Smooth muscle cell (in vitro differentiated cells): ENCODE data around the gene SRSF7. TPM values are rescaled to one million over a fixed set of nuclear protein-coding genes. Genes with fewer than 3 reads are reported as not detected.
"Not testable (repeated sequence)": the region's sequence is repeated elsewhere in the genome, so short reads cannot be mapped to it uniquely, and the experiment has no call there.

Source experiments
- DNase-seq: peaks from one replicate; lab custom pipeline; 2025; ENCODE audit not compliant: unreplicated experiment; lab: John Stamatoyannopoulos, UW
- H2AFZ ChIP-seq: fragments of 200-600 bp; sonication (generic); 2 replicates; pipeline ENCODE4 v1.6.0; 2016; ENCODE audit warnings: antibody characterized with exemption, low read depth, mild to moderate bottlenecking
- H3F3A ChIP-seq: fragments of 200-600 bp; sonication (generic); 2 replicates; pipeline ENCODE4 v1.6.0; 2017; ENCODE audit warnings: antibody characterized with exemption, low read depth
- H3K27ac ChIP-seq: fragments of 200-600 bp; sonication (generic); 2 replicates; pipeline ENCODE4 v1.5.1; 2016; ENCODE audit warnings: low read depth, mild to moderate bottlenecking
- H3K27me3 ChIP-seq: fragments of 200-600 bp; sonication (generic); 2 replicates; pipeline ENCODE4 v1.6.1; 2016; ENCODE audit warnings: low read depth, mild to moderate bottlenecking
- H3K36me3 ChIP-seq: fragments of 200-600 bp; sonication (generic); 2 replicates; pipeline ENCODE4 v1.5.1; 2016; ENCODE audit warnings: low read depth
- H3K4me1 ChIP-seq: fragments of 200-600 bp; sonication (generic); 2 replicates; pipeline ENCODE4 v1.5.1; 2016; ENCODE audit warnings: low read depth
- H3K4me2 ChIP-seq: fragments of 200-600 bp; sonication (generic); 2 replicates; pipeline ENCODE4 v1.6.0; 2016; ENCODE audit warnings: mild to moderate bottlenecking
- H3K4me3 ChIP-seq: fragments of 200-600 bp; sonication (generic); 2 replicates; pipeline ENCODE4 v1.5.1; 2016; ENCODE audit warnings: mild to moderate bottlenecking
- H3K79me2 ChIP-seq: fragments of 200-600 bp; sonication (generic); 2 replicates; pipeline ENCODE4 v1.6.0; 2016; ENCODE audit warnings: low read depth, mild to moderate bottlenecking
- H3K9ac ChIP-seq: fragments of 200-600 bp; sonication (generic); 2 replicates; pipeline ENCODE4 v1.6.0; 2016; ENCODE audit warnings: low read depth
- H3K9me3 ChIP-seq: fragments of 200-600 bp; sonication (generic); replicated peaks from 2 replicates; pipeline ENCODE4 v1.5.1; 2016; ENCODE audit warnings: low read depth
- H4K20me1 ChIP-seq: fragments of 200-600 bp; sonication (generic); 2 replicates; pipeline ENCODE4 v1.6.0; 2016; ENCODE audit warnings: low read depth
- WGBS: methylation state at CpG from one replicate; pipeline ENCODE4 v1.1.7; 2016; ENCODE audit warnings: low lambda C conversion rate; 5-methylcytosine and 5-hydroxymethylcytosine counted together
- polyA plus RNA-seq: library from polyadenylated mRNA; unstranded; fragments of >200 nt; fragmentation: Nextera tagmentation; extraction: Ambion mirVana; gene quantifications from 2 replicates; pipeline ENCODE4 v1.2.1, GENCODE V29; 2016
- total RNA-seq: library from RNA; depleted of rRNA; stranded (reverse); fragments of >200 nt; gene quantifications from 2 replicates; pipeline ENCODE4 v1.2.3, GENCODE V29; 2014
- TF ChIP-seq, protein P1 (sequence below): fragments of 200-600 bp; sonication (generic); IDR thresholded peaks from 2 replicates; pipeline ENCODE4 v1.5.1; 2017; ENCODE audit warnings: borderline replicate concordance, mild to moderate bottlenecking, antibody characterized with exemption; ENCODE audit not compliant: insufficient read depth, poor library complexity, severe bottlenecking

Gene SRSF7
- total RNA-seq (92.5 and 122 TPM in 2 replicates), polyA plus RNA-seq (102 and 107 TPM in 2 replicates)

DNA sequence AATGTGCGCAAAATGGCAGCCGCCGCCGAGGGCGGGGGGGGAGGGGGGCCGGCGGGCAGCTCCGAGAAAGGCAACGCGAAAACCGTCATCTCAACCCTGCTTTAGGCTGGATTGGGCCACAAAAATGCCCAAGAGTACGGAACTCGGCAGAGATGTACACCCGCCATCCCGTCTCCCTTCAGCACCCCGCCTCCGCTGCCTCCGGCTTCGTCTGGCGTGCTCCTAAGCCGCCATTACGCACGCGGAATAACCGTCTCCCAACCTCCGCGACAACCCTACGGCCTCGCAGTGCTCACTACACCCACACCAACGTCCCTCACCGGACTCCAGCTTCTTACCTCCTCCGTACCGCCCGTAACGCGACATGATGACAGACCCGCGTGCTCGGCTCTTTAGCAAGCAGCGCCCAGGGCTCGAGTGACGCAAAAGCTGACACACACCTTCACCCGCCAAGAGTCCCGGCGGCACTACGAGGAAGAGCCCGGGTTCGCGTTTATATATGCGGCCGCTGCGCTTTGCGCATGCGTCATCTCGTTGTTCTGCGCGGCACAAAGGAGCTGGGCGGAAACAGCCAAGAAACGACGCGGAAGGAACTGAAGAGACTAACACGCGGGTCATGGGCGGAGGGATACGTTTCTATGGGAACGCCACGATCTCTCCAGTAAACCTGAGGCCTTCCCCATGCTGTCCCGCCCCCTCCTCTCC, at the start of gene SRSF7:
SRSF7 (minus strand) TSS at position 471 of the 705 bp plus-strand sequence; CDS start at position 366, 105 bp downstream.
- H3K4me1 ChIP-seq = peaks cover 36% of the 10 kb centered on the region
- peaks cover 24% of the 10 kb centered on the region for H3F3A ChIP-seq
- no peaks in the 10 kb centered on the region for H3K9me3 ChIP-seq
- under 1% methylated on average over 65 of the region's 68 CpGs for WGBS
- H4K20me1 ChIP-seq = peaks cover 46% of the 10 kb centered on the region
- peaks cover 25% of the 10 kb centered on the region for H3K36me3 ChIP-seq
- peak; percentile 95 for DNase-seq
- peaks cover 49% of the 10 kb centered on the region for H3K79me2 ChIP-seq
- H3K4me2 ChIP-seq = peak within 1 kb of the TSS; percentile 98
- peak within 1 kb of the TSS; percentile 96 for H3K9ac ChIP-seq
- TF ChIP-seq, protein P1, sequence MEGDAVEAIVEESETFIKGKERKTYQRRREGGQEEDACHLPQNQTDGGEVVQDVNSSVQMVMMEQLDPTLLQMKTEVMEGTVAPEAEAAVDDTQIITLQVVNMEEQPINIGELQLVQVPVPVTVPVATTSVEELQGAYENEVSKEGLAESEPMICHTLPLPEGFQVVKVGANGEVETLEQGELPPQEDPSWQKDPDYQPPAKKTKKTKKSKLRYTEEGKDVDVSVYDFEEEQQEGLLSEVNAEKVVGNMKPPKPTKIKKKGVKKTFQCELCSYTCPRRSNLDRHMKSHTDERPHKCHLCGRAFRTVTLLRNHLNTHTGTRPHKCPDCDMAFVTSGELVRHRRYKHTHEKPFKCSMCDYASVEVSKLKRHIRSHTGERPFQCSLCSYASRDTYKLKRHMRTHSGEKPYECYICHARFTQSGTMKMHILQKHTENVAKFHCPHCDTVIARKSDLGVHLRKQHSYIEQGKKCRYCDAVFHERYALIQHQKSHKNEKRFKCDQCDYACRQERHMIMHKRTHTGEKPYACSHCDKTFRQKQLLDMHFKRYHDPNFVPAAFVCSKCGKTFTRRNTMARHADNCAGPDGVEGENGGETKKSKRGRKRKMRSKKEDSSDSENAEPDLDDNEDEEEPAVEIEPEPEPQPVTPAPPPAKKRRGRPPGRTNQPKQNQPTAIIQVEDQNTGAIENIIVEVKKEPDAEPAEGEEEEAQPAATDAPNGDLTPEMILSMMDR = no peak
- no peaks in the 10 kb centered on the region for H3K27me3 ChIP-seq
- peak within 1 kb of the TSS; percentile 100 for H3K4me3 ChIP-seq
- peak within 1 kb of the TSS; percentile 97 for H3K27ac ChIP-seq
- peak within 1 kb of the TSS; percentile 93 for H2AFZ ChIP-seq

DNA sequence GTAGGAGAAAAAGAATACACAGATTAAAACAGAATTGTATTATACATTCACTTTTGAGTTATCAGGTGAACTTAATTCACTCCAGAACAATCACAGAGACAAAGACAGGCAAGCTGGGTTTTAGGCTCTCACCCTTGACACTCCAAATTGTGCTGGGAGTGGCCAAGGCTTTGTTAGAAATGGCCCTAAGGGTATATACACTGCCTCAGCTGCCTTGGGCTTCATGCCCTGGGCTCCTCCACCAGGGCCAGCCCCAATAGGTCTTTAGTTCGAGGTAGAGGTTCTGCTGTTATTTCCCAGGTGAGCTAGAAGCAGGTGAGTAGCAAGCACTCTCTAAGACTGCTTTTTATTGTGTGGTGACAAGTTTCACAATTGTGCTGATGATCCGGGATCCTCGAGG, 46.8 kb upstream of the SRSF7 start:
- Histone ChIP-seq H4K20me1 (no peaks in the 10 kb centered on the region), H3K9ac (no peak overlapping the region), H2AFZ (no peak overlapping the region), H3K36me3 (peaks cover 3% of the 10 kb centered on the region), H3K4me3 (no peak overlapping the region), H3K79me2 (no peaks in the 10 kb centered on the region), H3K9me3 (no peaks in the 10 kb centered on the region), H3K4me2 (no peak overlapping the region), H3K4me1 (no peaks in the 10 kb centered on the region), H3F3A (no peaks in the 10 kb centered on the region), H3K27me3 (no peaks in the 10 kb centered on the region), H3K27ac (peak overlapping the region; percentile 2)
- WGBS = 90% methylated on average over 3 of the region's 3 CpGs
- no peak for DNase-seq
- TF ChIP-seq, protein P1 = no peak

DNA sequence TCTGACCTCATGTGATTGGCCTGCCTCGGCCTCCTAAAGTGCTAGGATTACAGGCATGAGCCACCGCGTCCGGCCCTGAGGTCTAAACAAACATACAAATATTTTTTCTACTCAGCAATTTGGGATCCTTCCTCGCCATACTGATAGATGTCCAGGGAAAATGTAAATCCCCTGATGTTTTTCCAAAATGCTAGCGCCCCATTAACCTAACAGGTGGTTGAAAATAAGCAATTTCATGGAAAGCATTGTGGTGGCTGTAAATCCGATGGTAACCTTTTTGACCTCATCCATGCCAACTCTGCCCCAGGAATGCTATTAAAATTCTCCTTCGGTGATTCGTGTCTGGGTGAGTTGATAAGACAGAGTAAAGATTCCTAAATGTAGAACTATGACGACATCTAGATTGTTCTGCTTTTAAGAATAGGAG, 46.1 kb upstream of the SRSF7 start:
- no peaks in the 10 kb centered on the region for H4K20me1 ChIP-seq
- H3K79me2 ChIP-seq = no peaks in the 10 kb centered on the region
- no peaks in the 10 kb centered on the region for H3K4me1 ChIP-seq
- no peak for DNase-seq
- no peak overlapping the region for H3K9ac ChIP-seq
- no peak overlapping the region for H3K4me3 ChIP-seq
- peaks cover 3% of the 10 kb centered on the region for H3K36me3 ChIP-seq
- TF ChIP-seq, protein P1 = no peak
- no peaks in the 10 kb centered on the region for H3F3A ChIP-seq
- no peaks in the 10 kb centered on the region for H3K27me3 ChIP-seq
- H2AFZ ChIP-seq = no peak overlapping the region
- H3K4me2 ChIP-seq = no peak overlapping the region
- no peaks in the 10 kb centered on the region for H3K9me3 ChIP-seq
- 48% methylated on average over 10 of the region's 10 CpGs for WGBS
- H3K27ac ChIP-seq = no peak overlapping the region

DNA sequence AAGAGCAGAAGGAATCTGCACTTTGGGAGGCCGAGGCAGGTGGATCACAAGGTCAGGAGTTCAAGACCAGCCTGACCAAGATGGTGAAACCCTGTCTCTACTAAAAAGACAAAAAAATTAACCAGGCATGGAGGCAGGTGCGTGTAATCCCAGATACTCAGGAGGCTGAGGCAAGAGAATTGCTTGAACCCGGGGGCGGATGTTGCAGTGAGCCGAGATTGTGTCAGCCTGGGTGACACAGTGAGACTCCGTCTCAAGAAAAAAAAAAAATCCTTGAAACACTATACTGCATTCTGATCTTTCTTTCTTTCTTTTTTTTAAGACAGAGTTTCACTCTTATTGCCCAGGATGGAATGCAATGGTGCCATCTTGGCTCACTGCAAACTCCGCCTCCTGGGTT, 43.9 kb upstream of the SRSF7 start:
- H3K4me3 ChIP-seq, H3K9me3 ChIP-seq, H3K4me1 ChIP-seq, H2AFZ ChIP-seq, H4K20me1 ChIP-seq, DNase-seq, H3K36me3 ChIP-seq, H3K27ac ChIP-seq, H3K79me2 ChIP-seq, H3K27me3 ChIP-seq, H3K9ac ChIP-seq, H3K4me2 ChIP-seq, H3F3A ChIP-seq: not testable (repeated sequence)
- 93% methylated on average over 7 of the region's 7 CpGs for WGBS
